Right atrium auricular region (tissue), 2 donors: ENCODE data around the gene MAP2K7. TPM values are rescaled to one million over a fixed set of nuclear protein-coding genes. Genes with fewer than 3 reads are reported as not detected.

Experiments
- DNase-seq: peaks from one replicate; pipeline ENCODE4 v3.0.0-alpha.2; 2019; ENCODE audit warnings: low spot score
- H3K27ac ChIP-seq, 2 donors: fragments of 200-600 bp; sonication (generic); 1 replicate in 1 of 2; 2 replicates in 1 of 2; pipeline ENCODE4 v1.5.1; 2016 to 2019
- H3K27me3 ChIP-seq, 2 donors: fragments of 200-600 bp; sonication (generic); one replicate each; pipeline versions ENCODE4 v1.5.1 to v1.6.0; 2017 to 2019
- H3K36me3 ChIP-seq: fragments of 200-600 bp; sonication (generic); one replicate; pipeline ENCODE4 v1.5.1; 2016
- H3K4me1 ChIP-seq, 2 donors: fragments of 200-600 bp; sonication (generic); one replicate each; pipeline versions ENCODE4 v1.5.1 to v1.6.0; 2017 to 2019
- H3K4me3 ChIP-seq, 2 donors: fragments of 200-600 bp; sonication (generic); 1 replicate in 1 of 2; 2 replicates in 1 of 2; pipeline ENCODE4 v1.5.1; 2017 to 2019; ENCODE audit warnings: mild to moderate bottlenecking in 1 of 2, moderate library complexity in 1 of 2
- H3K9me3 ChIP-seq, 2 donors: fragments of 200-600 bp; sonication (generic); one replicate each; pipeline ENCODE4 v1.5.1; 2019
- CTCF ChIP-seq, 2 donors: fragments of 200-600 bp; sonication (generic); IDR thresholded peaks; one replicate each; pipeline ENCODE4 v1.5.1; 2019; ENCODE audit warnings: antibody characterized with exemption in 2 of 2
- total RNA-seq, 2 donors: library from RNA; depleted of rRNA; stranded (reverse); fragments of >200 nt; gene quantifications; one replicate each; pipeline ENCODE4 v1.1.0, GENCODE V29; 2016

The MAP2K7 gene
- total RNA-seq, 2 donors from 2014 or later = 12.0 to 14.4 TPM

GRCh38 chr19:7923295-7924191 is 19.9 kb downstream of the MAP2K7 start:
- Histone ChIP-seq H3K9me3 (no peaks in the 10 kb centered on the region), H3K4me1 (peaks cover 0 to 65% of the 10 kb centered on the region in 2 donors), H3K27me3 (no peaks in the 10 kb centered on the region), H3K4me3 (no peak overlapping the region), H3K36me3 (peaks cover 15% of the 10 kb centered on the region), H3K27ac (no peak overlapping the region)
- no peak for DNase-seq
- no peak for TF ChIP-seq CTCF (IDR thresholded peaks at IDR 0.05)

GRCh38 chr19:7924241-7924640 is 20.6 kb downstream of the MAP2K7 start:
- H3K27me3 ChIP-seq = no peaks in the 10 kb centered on the region
- peaks cover 15% of the 10 kb centered on the region for H3K36me3 ChIP-seq
- DNase-seq = no peak
- peaks cover 0 to 66% of the 10 kb centered on the region in 2 donors for H3K4me1 ChIP-seq
- H3K9me3 ChIP-seq = no peaks in the 10 kb centered on the region
- no peak for TF ChIP-seq CTCF (IDR thresholded peaks at IDR 0.05)
- no peak overlapping the region for H3K4me3 ChIP-seq
- no peak overlapping the region for H3K27ac ChIP-seq

DNA sequence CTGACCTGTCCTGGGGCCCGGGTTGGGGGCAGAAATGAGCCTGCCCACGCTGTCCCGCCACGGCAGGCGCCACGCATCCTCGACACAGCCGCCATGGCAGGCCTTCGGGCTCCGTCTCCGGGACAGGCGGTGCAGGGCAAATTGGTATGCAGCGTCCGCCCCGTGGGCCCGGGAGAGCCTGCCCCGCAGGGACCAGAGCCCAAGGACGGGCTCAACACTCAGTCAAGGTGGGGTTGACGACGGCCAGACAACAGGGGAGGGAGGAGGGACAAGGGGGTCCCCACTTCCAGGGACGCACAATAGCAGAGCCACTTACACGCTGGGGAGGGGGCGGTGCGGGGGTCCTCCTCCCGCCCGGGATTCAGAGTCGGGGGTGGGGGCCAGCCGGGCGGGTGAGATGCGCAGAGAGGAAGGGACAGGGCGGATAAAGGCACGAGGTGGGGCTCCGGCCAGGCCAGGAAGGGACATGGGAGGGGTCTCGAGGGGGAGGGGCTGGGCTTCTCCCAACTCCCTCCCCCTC is 21.0 kb downstream of the MAP2K7 start:
- Histone ChIP-seq H3K27me3 (no peaks in the 10 kb centered on the region), H3K36me3 (peaks cover 15% of the 10 kb centered on the region), H3K4me3 (peak overlapping the region in 1 of 2 donors; percentile 54), H3K27ac (no peak overlapping the region), H3K9me3 (no peaks in the 10 kb centered on the region), H3K4me1 (peaks cover 0 to 66% of the 10 kb centered on the region in 2 donors)
- no peak for TF ChIP-seq CTCF (IDR thresholded peaks at IDR 0.05)
- DNase-seq = no peak

GRCh38 chr19:7925171-7925851 is 21.6 kb downstream of the MAP2K7 start:
- TF ChIP-seq CTCF (IDR thresholded peaks at IDR 0.05) = peak; percentile 88 to 92
- Histone ChIP-seq H3K27ac (no peak overlapping the region), H3K27me3 (no peaks in the 10 kb centered on the region), H3K4me3 (peak overlapping the region; percentile 26 to 54), H3K36me3 (peaks cover 15% of the 10 kb centered on the region), H3K4me1 (peaks cover 0 to 65% of the 10 kb centered on the region in 2 donors), H3K9me3 (no peaks in the 10 kb centered on the region)
- no peak for DNase-seq

GRCh38 chr19:7926021-7926726 is 22.5 kb downstream of the MAP2K7 start, which contains the start of gene CTXN1:
CTXN1 (minus strand) TSS chr19:7926135; CDS start chr19:7925538, 597 bp downstream.
- DNase-seq = no peak
- H3K27me3 ChIP-seq = no peaks in the 10 kb centered on the region
- peak within 1 kb of the TSS; percentile 26 to 54 for H3K4me3 ChIP-seq
- peaks cover 24% of the 10 kb centered on the region for H3K36me3 ChIP-seq
- peaks cover 0 to 61% of the 10 kb centered on the region in 2 donors for H3K4me1 ChIP-seq
- H3K9me3 ChIP-seq = no peaks in the 10 kb centered on the region
- H3K27ac ChIP-seq = peak within 1 kb of the TSS in 1 of 2 donors; percentile 44
- TF ChIP-seq CTCF (IDR thresholded peaks at IDR 0.05) = no peak
